Left kidney (tissue), 2 donors: Measurements from ENCODE around the gene RALA. TPM values are rescaled to one million over a fixed set of nuclear protein-coding genes. Genes with fewer than 3 reads are reported as not detected.

Experiments
- DNase-seq: peaks from one replicate; pipeline ENCODE4 v3.0.0-alpha.2; 2013
- polyA plus RNA-seq: library from polyadenylated mRNA; unstranded; fragments of 120-200 nt; gene quantifications from one replicate; pipeline ENCODE4 v1.2.1, GENCODE V29; 2013; ENCODE audit not compliant: insufficient read length

The RALA gene
- polyA plus RNA-seq, 1 donor, result 73.4 TPM

GRCh38 chr7:39609113-39609934 lies 14.0 kb upstream of the RALA start:
- DNase-seq, result no peak

DNA sequence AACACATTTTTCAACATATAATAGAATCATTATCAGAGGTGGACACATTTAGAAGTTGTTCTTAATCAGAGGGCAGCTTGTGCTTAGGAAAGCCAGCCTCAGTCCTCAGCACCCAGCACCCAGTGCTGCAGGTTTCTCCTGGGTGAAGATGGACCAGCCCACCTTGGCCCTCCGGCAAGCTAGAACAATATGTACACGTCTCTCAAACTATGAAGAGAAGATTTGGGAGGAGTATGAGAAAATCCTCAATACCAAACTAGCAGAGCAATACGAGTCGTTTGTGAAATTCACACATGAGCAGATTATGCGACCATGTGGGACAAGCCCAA lies 13.5 kb upstream of the RALA start:
- DNase-seq, result no peak

GRCh38 chr7:39613577-39613976 lies 9.8 kb upstream of the RALA start:
- no peak for DNase-seq

DNA sequence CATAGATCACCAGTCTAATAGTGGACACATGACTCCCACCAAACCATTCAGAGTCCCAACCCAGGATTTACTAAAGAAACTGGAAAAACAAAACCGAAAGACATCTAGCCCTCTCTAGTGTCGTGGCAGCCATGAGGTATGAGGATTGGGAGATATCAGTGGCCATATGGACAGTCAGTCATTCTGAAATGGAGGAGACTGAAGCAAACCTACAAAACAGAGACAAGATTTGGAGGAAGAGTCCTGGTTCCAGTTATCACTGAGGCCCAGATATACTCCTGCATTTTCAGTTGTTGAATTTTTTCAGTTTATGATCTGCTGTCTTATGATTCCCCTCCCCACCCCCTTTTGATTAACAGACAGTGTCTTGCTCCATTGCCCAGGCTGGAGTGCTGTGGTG lies 9.1 kb upstream of the RALA start:
- no peak for DNase-seq

DNA sequence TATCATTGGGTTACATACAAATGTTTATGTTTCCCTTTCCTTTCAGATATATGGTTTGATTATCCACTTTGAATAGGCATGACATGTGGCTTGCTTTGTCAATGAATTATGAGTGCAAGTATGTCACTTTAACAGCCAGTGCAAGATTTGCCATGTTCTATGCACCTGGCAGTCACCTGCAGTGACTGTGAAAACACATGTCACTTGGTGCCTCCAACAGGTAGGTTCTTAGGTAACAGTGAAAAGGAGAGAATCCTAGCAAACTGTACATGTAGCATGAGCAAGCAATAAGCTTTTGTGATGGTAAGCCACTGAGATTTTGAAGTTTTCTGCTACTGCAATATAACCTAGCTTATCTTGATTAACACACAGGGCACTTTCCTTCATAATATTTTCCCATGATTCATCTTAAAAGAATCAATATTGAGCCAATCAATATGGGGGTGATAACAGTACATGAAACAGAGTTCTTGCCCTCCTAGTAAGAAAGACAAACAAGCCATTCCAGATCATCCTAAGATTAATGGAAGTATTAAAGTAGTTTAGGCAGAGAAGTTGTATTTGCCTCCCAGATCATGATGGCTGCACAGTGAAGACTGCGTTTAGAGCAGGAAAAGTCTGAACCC lies 7.9 kb upstream of the RALA start:
- no peak for DNase-seq

- no peak for DNase-seq
Observed at GRCh38 chr7:39616138-39616537, 7.2 kb upstream of the RALA start.

GRCh38 chr7:39617005-39617404 lies 6.4 kb upstream of the RALA start:
- DNase-seq, result no peak

DNA sequence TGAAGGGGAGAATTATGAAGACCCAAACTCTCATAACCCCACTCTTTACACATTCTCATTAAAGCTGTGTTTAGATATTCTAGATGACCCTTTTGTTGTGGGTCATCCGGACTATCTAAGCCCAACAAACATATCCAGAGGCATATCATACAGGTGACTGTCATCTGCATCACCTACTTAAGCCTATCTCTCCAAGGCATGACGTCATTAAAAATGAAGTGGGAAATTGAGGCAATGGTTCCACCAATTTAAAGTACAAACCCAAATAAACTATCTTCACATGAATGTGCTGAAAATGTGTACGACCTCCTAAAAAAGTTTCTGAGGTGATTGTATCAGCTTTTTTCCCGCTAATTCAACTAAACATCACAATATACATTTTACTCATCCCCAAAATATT lies 4.5 kb upstream of the RALA start:
- no peak for DNase-seq

DNA sequence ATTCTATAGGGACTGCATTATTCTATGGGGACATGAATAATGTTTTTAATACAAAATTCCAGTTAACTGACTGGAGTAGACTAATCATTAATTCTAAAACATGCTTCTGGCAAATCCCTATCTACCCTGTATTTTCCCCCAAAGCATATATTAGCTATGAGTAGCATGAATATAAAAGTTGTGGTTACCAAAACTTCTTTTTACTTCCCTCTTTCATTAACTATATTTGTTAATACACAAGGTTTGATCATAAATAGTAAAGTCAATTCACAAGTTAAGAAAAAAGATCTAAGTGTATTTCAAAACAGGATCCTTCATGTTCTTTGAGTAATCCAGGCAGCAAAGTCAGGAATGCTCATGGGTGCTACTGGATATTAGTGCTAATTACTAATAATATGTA lies 2.9 kb upstream of the RALA start:
- no peak for DNase-seq

DNA sequence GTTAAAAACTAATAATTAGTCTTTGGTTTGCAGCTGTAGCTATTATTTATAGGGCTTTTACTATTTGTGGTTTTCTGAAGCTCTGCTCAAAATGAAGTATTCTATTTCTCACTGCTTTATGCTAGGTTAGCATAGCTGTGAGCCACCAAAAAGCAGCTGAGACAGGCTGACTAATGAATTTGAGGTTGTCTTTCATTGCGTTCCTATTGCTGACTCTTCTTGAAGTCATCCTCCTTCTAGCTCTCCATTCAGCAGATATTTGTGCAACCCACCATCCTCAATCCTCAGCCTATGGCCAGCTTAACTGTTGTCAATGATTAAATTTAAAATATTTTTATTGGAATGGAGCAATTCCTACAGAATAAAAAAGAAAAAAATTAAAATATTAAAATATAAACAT lies 2.1 kb upstream of the RALA start:
- DNase-seq, result no peak

- DNase-seq, result no peak
Observed at GRCh38 chr7:39621784-39622411, 1.5 kb upstream of the RALA start.

DNA sequence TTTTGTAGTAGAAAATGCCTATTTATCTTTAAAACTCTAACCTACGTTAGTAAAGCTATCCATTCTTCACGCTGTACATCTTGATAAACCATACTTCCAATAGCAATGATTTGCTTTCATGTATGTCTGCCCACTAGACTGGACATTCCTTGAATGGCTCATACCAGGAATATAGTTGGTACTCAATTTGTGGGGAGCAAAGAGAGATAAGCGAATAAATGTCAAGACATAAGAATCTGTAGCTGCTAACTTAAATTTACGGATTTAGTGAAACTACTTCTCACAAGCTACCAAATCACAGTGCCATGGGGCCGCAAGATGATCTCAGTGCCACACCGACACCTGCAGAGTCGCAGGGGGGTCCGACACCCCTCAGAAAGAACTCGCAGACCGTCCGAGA lies 763 bp upstream of the RALA start:
- DNase-seq, result no peak

- DNase-seq, result peak; percentile 30
Observed at GRCh38 chr7:39623732-39624441, 515 bp downstream of the RALA start.

DNA sequence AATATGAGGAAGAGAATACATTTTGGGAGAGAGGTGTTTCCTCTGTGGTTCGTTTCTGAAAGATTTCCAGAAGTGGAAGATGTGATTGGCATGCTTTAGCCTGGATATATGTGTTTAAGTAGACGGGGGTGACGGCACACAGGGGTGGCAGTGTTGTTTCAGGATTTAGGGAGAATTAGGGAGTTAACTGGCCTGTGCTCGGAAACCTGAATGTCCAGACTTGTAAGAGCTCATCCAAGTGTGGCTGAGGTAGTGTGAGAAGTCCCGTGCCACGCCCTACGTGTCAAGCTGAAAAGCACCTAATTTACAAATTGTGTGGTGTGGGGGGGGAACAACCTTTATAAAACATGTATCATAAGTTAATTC lies 1.1 kb downstream of the RALA start:
- peak; percentile 32 for DNase-seq

- DNase-seq, result no peak
Observed at GRCh38 chr7:39624935-39625694, 1.7 kb downstream of the RALA start.

DNA sequence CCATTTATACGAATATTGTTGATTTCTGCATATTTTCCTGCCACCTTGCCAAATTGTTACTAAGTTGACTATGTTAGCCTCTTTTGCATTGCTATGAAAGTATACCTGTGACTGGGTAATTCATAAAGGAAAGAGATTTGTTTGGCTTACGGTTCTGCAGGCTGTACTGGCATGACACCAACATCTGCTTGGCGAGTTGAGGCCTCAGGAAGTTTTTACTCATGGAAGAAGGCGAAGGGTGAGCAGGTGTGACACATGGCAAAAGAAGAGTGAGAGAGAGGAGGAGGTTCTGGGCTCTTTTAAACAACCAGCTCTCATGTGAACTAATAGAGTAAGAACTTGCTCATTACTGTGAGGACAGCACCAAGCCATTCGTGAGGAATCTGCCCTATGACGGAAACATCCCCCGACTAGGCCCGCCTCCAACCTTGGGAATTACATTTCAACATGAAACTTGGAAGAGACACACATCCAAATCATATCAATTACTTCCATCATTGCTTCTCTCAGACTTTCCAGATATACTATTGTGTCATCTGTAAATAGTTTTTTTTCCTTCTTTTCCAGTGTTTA lies 8.4 kb downstream of the RALA start:
- no peak for DNase-seq

DNA sequence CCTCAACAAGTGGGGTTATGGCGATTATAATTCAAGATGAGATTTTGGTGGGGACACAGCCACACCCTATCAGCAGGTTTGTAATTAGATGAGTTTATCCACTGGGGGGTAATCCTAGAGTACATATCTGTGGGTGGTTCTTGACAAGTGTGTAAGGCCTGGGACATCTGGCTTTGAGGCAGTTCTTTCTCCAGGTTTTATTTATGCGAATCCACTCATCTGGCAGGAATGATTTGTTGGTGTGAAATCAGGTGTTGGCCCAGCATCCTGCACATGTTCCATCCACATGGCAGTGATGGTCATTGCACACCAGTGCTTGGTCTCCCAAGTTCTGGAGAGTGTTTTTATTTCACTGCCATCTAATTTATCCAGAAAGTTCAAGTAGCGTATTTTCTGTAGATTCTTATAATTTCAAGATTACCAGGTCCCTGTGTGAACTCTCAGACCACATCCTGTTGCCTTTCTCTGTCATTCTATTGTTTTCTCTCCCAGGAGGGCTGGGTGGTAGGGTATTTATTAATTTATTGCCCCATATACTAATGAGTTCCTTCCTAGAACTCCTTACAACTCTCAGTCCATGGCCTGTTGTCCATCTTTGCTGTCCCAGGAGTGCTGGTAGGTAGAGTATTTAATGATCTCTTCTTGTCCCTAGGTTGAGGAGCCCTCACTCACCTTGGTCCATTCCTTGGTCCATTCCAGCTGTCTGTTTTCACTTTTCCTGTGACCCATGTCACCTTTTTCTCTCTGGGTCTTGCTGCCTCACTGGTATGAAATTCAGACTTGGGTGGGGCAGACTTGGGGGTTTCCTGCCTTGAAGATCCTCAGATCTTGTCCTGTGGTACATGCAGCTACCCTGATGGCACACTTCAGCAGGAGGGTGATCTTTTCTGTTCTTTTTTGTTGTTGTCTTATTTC lies 10.4 kb downstream of the RALA start:
- DNase-seq, result no peak

DNA sequence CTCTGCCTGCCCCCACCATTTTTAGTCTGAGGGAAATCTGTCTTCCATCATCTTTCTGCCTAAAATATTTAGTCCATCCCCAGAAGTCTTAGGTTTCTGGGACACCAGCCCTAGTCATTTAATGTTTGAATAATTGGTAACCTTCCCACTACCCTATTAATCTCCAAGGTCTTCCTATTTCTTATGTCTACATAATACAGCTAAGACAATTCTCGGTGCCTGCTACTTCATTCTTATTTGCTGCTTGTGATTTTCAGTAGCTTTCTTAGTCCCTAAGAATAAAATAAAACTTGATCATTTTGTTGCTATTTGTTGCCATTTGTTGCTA lies 11.1 kb downstream of the RALA start:
- no peak for DNase-seq

GRCh38 chr7:39637400-39637799 lies 14.0 kb downstream of the RALA start:
- no peak for DNase-seq

DNA sequence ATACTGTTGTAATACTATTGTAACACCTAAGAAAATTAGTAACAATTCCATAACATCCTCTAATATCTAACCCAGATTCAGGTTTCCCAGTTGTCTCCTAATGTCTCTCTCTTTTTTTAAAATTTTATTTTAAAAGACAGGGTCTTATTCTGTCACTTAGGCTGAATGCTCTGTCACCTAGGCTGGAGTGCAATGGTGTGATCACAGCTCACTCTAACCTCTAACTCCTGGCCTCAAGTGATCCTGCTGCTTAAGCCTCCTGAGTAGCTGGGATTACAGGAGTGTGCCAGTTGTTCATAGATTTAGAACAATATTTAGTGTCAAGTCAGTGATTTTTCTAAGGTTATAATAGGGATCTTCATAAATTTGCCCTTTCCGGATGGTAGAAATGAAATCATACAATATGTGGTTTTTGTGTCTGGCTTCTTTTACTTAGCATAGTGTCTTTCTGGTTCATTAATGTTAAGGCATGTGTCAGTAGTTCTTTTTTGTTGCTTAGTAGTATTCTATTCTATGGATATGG lies 14.7 kb downstream of the RALA start:
- no peak for DNase-seq

DNA sequence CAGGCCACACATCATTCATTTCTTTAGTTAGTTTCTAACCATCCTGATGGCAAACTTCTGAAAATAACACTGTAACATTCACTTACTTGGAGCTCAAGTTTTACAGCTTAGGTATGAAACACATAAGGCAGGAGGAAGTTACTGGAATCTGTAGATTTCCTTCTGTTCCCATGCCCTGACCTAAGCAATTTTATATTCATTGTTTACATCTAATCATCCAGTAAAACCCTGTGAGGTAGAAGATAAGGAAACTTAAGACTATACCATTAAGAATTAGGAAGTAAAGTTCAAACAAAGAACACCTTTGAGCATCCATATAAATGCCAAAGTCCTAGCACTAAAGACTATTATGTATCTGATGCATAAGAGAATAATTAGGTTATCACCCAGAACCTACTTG lies 19.5 kb downstream of the RALA start:
- DNase-seq, result no peak
